Hypothalamus (tissue), 51 donors: ENCODE measurements around the gene MICALL2.

Source experiments
- DNase-seq, 51 donors: peaks; one replicate each; lab custom pipeline; 2025; lab: John Stamatoyannopoulos, UW

MICALL2 gene

GRCh38 chr7:1458683-1459511 is at the start of gene MICALL2:
TSS of gene MICALL2 (minus strand) at chr7:1459470. CDS start at chr7:1459326, 144 bp downstream.
- DNase-seq, result peak in 26 of 51 donors; percentile 7 to 78 (median 51)

- no peak for DNase-seq
These were observed 49.0 kb upstream of the MICALL2 start for GRCh38 chr7:1508277-1508758.

DNA sequence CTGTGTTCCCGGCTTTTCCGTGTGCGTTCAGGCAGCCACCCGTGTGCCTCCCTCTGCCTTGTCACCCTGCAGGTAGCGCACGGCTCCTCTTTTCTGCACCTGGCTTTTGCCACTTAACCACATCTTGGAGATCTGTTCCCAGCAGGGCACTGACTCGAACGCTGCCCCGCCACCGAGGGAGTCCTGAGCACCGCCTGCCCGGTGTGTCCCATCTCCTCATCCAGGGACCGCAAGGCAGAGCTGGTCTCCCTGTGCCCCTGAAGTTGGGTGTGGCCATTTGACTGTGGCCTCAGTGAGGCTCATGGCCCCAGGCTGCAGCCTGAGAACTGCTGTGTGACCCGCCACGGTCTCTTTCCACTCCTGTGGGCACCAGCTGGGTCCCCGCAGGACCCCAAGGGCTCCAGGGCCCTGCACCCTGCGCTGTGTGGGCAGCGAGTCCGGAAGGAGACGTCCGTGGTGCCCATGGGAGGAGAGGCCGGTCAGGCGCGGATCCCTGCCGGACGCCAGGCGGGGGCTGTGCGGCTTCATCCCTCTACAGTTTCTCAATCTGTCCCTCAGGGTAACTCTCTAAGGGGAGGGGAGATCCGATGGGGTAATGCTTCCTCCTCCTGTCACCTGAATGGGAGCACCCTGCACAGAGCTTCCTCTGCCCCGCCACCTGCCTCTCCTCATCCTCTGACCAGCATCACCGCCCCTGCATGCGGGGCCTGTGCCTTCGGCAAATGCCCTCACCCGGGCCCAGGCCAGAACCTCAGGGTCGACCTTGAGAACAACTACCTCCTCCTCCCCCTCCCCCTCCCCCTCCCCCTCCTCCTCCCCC is 46.7 kb upstream of the MICALL2 start:
- DNase-seq, result no peak

DNA sequence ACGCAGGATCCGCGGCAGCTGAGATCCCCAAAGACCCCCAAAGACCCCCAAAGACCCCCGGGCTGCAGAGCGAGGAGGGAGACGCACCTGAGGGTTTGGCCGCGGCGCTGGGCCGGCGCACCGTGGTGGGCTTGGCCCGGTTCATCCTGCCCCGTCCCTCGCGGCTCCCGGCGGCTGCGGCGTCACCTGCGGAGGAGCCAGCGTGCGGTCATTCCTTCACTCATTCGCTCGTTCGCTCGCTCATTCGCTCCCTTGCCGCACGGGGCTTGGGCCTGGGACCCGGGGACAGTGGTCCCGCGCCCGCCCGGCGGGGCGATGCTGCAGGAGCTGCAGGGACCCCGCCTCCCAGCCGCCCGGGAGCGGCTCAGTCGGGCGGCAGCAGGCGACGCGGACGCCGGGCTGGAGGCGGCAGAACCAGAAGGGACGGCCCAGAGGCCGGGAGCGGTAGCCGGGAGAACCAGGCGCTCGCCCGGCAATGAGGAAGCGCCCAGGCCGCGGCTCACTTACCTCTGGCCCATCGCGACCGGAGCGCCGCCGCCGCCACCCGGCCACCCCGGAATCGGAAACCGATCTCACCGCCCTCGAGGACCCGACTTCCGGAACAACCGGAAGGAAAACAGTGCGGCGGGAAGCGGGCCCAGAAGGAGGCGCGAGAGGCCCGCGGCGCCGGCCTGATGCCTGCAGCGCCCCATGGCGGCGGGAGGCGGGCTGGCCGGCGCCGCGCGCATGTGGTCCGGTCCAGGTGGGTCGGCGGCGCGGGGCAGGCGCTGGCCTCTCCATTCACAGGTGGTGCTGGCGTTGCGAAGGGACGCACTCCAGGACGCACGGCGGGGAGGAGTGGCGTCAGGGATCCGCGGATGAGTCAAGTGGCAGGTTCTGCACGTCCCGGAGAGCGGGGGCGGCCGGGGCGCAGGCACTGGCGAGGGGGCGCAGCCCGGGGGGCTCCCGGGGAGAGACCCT is 44.8 kb upstream of the MICALL2 start, which contains the start of gene INTS1:
INTS1 (minus strand) TSS at position 574 of the 960 bp plus-strand sequence; CDS start at position 145, 429 bp downstream.
- peak; percentile 28 to 94 (median 85) for DNase-seq

- no peak for DNase-seq
These were observed 44.1 kb upstream of the MICALL2 start for GRCh38 chr7:1503390-1503789.

GRCh38 chr7:1502845-1503244 is 43.6 kb upstream of the MICALL2 start:
- DNase-seq, result no peak

DNA sequence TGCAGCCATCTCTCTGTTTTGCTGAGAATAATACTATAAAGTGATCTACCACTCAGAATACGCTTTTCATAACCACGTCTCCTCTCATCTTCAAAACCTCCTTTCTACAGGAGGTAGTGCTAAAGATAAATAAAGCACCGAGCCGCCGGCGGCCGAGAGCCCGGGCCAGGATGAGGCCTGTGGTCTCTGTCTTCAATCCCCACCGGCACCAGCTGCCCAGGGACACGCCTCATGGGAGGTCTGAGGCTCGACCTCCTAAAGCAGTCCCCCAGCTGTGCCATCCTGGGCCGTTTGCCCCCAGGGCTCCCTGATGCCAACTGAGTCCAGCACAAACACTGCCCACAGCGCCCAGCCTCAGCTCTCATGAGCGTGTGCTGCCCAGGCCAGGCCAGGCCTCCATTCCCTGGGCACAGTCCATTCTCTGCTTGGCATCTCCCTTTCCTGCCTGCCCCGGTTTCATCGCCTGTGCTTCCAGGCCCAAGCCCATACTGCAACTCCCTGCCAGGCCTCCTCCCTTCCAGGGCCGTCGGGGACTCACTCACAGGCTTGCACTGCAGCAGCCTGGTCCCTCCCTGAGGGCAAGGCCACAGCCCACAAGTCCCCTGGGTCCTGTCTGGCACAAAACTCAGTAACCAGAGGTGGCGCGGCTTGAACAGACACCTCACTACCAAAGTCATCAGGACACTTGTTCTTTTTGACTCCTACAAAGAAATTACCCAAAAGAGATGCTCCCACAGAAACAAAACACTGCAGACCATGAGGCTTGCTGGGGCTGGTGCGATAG is 42.4 kb upstream of the MICALL2 start:
- DNase-seq, result no peak

DNA sequence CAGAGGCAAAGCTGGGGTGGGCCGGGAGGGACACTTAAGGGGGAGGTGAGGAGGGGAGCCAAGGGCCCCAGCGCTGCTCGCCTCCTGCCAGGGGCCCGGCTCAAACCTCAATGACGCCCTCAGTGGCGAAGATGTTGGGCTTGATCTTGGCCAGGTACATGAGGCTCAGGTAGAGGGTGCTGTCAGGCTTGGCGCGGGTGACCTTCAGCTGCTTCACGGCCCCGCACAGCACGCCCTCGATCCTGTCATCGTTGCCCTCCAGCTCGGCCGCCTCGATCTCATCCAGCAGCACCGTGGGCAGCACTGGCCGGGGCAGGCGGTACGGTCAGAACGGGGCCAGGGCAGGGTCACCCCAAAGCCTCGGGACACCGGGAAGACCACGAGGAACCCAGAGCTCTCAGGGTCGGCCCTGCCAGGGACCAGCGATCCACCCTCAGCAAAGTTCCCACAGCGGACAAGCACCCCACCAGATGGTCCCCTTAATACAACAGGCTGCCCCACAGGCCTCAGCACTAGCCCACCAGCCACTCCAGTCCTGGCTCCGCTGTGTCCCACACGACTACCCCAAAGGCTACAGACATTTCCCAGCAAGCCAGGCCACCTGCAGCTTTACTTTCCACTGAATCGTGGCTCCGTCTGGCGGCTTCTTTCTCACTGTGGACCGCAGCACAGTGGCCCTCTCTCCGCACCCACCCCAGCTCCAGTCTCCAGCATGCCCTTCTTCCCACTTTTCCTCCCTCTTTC is 41.0 kb upstream of the MICALL2 start:
- DNase-seq, result no peak

GRCh38 chr7:1499367-1500029 is 40.2 kb upstream of the MICALL2 start:
- no peak for DNase-seq

DNA sequence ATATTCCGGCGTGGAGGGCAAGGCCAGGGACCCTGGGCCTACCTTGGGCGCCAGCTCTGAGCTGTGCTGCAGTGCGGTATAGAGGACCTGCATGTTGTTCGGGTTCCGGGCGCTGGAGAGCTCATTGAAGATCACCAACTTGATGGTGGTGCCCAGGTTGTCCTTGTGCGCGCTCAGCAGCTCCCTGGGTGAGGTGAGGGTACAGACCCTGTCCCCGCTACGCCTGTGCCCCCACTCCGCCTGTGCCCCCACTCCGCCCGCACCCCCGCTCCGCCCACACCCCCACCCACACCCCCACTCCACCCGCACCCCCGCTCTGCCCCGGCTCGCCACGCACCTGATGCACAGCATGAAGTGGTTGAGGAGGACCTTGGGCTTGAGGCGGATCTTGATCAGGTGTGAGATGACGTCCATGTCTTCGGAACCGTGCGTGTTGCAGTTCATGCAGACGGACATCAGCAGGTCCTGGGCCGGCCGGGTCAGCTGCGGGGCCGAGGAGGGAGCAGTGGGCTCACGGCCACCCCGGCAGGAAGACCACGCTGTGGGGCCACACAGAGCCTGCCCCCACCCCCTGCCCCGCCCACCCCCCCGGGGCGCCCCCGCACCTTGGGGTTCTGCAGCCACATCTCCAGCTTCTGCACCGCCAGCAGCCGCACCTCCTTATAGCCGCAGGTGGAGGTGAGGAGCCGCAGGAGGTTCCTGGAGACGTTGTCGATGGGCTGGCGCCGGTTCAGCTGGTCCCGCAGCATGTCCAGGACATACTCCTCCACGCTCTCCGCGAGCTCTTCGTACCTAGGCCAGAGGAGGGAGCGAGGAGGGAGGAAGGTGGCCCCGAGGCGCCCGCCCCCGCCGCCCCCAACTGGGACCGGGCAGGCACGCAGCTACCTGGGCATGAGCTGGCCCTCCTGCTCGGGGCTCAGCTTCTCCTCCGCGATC is 39.4 kb upstream of the MICALL2 start:
- no peak for DNase-seq

DNA sequence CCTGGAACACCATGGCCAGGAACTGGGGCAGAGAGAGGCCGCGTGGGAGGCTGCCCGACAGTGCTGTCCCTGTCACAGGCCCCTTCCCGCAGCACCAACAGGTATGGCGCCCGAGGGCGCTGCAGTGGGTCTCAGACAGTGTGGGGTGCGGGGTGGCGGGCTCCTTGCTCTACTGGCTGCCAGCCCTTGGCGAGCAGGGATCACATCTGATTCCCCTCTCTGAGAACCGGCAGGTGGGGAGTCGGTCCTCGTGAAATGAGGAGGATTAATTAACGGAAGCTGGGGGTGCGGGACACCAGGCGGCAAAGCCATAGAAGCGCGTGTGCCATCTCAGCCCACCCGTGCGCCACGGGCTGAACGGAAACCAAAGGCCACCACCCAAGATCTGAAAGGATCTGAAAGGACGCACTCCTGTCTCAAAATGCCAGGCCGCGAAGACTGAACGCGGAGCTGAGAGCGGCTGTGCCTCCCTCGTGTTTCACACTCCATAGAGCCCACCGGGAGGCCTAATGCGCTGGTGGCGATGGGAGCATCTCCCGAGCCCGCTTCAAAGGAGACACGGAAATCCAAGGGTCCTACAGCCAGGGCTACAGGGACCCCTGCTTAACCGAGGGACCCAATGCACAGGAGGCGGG is 38.1 kb upstream of the MICALL2 start:
- no peak for DNase-seq

DNA sequence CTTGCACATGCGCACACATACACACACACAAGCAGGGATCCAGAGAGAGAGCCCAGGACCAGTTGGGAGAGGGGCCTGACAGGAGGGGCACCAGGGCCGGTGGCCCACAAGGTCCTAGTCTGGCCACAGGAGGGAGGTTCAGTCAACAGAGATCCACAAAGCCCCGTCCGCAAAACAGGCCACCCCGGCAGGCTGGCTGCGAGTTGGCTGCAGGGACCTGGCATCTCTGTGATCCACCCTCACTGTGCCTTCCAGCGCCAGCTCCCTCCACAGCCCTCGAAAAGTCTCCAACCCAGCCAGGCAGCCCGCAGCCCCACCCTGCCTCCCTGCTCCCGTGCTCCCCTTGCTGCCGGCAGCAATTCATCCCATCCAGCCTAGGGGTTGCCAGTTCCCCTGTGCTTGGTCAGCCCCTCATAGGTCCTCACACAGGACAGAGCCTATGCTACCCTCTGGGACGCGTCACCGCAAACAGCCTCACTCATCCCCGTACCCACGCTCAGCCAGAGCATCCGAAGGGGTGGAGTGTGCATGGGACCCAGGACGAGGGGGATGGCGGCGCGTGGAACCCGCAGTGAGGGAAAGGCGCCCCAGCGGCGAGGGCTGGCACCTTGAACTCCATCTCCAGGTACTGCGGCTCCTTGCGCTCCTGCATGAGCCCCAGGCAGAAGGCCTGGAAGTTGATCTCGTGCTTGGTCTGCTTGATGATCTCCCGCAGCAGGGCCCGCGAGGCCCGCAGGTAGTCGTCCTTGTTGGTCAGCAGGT is 37.4 kb upstream of the MICALL2 start:
- no peak for DNase-seq

- DNase-seq, result no peak
These were observed 36.4 kb upstream of the MICALL2 start for GRCh38 chr7:1495564-1496242.

- no peak for DNase-seq
These were observed 35.7 kb upstream of the MICALL2 start for GRCh38 chr7:1494866-1495563.

- no peak for DNase-seq
These were observed 35.2 kb upstream of the MICALL2 start for GRCh38 chr7:1494447-1494846.
